Measurements from ENCODE around the gene B4GALT6.

DNA sequence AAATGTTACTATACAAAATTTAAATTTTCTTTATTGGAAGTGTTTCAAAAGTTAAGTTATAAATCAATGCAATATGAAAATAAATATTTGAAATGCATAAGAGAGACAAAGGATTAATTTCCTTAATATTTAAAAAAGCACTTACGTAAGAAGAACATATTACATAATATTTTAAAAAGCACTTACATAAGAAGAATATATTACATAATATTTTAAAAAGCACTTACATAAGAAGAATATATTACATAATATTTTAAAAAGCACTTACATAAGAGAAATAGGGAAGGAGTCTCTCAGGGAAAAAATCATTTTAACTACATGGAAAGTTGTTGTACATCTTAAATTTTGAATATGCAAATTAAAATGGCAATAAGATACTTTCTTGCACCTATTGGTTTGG, 17.4 kb upstream of the B4GALT6 start:
- TF ChIP-seq, protein P1, sequence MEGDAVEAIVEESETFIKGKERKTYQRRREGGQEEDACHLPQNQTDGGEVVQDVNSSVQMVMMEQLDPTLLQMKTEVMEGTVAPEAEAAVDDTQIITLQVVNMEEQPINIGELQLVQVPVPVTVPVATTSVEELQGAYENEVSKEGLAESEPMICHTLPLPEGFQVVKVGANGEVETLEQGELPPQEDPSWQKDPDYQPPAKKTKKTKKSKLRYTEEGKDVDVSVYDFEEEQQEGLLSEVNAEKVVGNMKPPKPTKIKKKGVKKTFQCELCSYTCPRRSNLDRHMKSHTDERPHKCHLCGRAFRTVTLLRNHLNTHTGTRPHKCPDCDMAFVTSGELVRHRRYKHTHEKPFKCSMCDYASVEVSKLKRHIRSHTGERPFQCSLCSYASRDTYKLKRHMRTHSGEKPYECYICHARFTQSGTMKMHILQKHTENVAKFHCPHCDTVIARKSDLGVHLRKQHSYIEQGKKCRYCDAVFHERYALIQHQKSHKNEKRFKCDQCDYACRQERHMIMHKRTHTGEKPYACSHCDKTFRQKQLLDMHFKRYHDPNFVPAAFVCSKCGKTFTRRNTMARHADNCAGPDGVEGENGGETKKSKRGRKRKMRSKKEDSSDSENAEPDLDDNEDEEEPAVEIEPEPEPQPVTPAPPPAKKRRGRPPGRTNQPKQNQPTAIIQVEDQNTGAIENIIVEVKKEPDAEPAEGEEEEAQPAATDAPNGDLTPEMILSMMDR (IDR thresholded peaks at IDR 0.05) = no peak
- TF ChIP-seq POLR2A (IDR thresholded peaks at IDR 0.05) = no peak

Data from esophagus squamous epithelium (tissue), 4 donors.